GM19239 (cell line): Measurements from ENCODE around the gene NLRP6.
"Not testable (repeated sequence)": the region's sequence is repeated elsewhere in the genome, so short reads cannot be mapped to it uniquely, and the experiment has no call there.

Source experiments
- DNase-seq: peaks from one replicate; pipeline ENCODE4 v3.0.0; 2011; ENCODE audit warnings: low spot score; ENCODE audit not compliant: insufficient read length
- FAIRE-seq: peaks from 2 replicates; lab custom pipeline; 2011; peaks lifted over from hg19 to GRCh38; lab: Jason Lieb, UNC

NLRP6 gene

GRCh38 chr11:317668-318404 lies 39.6 kb downstream of the NLRP6 start:
- DNase-seq: not testable (repeated sequence)
- peak; percentile 89 for FAIRE-seq

GRCh38 chr11:318405-319120 lies 40.4 kb downstream of the NLRP6 start:
- DNase-seq: not testable (repeated sequence)
- FAIRE-seq: peak; percentile 35

GRCh38 chr11:319121-319887 lies 41.1 kb downstream of the NLRP6 start:
- FAIRE-seq: peak; percentile 57
- DNase-seq: not testable (repeated sequence)

GRCh38 chr11:319888-320273 lies 41.7 kb downstream of the NLRP6 start:
- FAIRE-seq: peak; percentile 31

GRCh38 chr11:324156-324555 lies 45.9 kb downstream of the NLRP6 start:
- FAIRE-seq (no peak), DNase-seq (no peak)

More at GRCh38 chr11:319888-320273, 41.7 kb downstream of the NLRP6 start:
- DNase-seq: not testable (repeated sequence)

GRCh38 chr11:324593-325517 lies 46.6 kb downstream of the NLRP6 start:
- FAIRE-seq: peak; percentile 21

GRCh38 chr11:325796-326591 lies 47.8 kb downstream of the NLRP6 start:
- FAIRE-seq: peak; percentile 28
- no peak for DNase-seq

More at GRCh38 chr11:324593-325517, 46.6 kb downstream of the NLRP6 start:
- DNase-seq: not testable (repeated sequence)

GRCh38 chr11:326592-326841 lies 48.3 kb downstream of the NLRP6 start:
- no peak for FAIRE-seq

GRCh38 chr11:326842-327580 lies 48.8 kb downstream of the NLRP6 start:
- DNase-seq (peak; percentile 64), FAIRE-seq (peak; percentile 99)

More at GRCh38 chr11:326592-326841, 48.3 kb downstream of the NLRP6 start:
- DNase-seq: no peak

- DNase-seq (no peak), FAIRE-seq (no peak)
These were observed 49.3 kb downstream of the NLRP6 start for GRCh38 chr11:327581-327923.

- DNase-seq: no peak
- peak; percentile 69 for FAIRE-seq
These were observed 49.8 kb downstream of the NLRP6 start for GRCh38 chr11:328012-328411.

- FAIRE-seq, DNase-seq: not testable (repeated sequence)
These were observed 50.4 kb downstream of the NLRP6 start for GRCh38 chr11:328516-329100.

- no peak for DNase-seq
- no peak for FAIRE-seq
These were observed 51.7 kb downstream of the NLRP6 start for GRCh38 chr11:329886-330253.

- FAIRE-seq: no peak
- DNase-seq: no peak
These were observed 52.1 kb downstream of the NLRP6 start for GRCh38 chr11:330307-330693.

GRCh38 chr11:330694-331357 lies 52.6 kb downstream of the NLRP6 start:
- DNase-seq (no peak), FAIRE-seq (peak; percentile 92)

GRCh38 chr11:331358-332060 lies 53.3 kb downstream of the NLRP6 start:
- FAIRE-seq: no peak
- no peak for DNase-seq
